ENCODE data around the gene GATAD1. TPM values are rescaled to one million over a fixed set of nuclear protein-coding genes. Genes with fewer than 3 reads are reported as not detected.

The GATAD1 gene
- total and polyA plus RNA-seq, 2 experiments from 2014 or later: 15.4 to 30.8 TPM

DNA sequence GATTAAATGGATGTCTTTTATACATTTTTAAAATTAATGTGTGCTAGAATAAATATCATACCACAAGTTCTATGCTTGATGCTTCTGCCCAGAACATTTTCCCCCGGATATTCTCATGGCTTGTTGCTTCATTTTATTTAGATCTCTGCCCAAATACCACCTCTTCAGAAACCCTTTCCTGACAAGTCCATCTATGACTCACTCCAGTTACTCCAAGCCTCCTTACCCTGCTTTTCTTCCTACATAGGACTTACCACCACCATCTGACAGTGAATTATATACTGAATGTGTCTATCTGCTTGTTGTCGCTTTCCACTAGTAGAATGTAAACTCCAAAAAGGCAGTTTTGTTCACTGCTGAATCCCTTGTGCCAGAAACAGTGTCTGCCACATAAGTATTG is 49.6 kb downstream of the GATAD1 start:
- no peaks in the 10 kb centered on the region for H3K27me3 ChIP-seq (ENCODE audit: insufficient read depth)
- no peaks in the 10 kb centered on the region for H3K4me1 Mint-ChIP-seq
- H3K4me3 ChIP-seq: no peak overlapping the region
- peaks cover 27% of the 10 kb centered on the region for H3K36me3 ChIP-seq (ENCODE audit: insufficient read depth)
- DNase-seq (ENCODE audit: low spot score) (no peak), ATAC-seq (no peak)
- no peaks in the 10 kb centered on the region for H3K79me2 ChIP-seq (replicated peaks; ENCODE audit: insufficient read depth)
- no peak overlapping the region for H3K27ac Mint-ChIP-seq
- H3K4me3 Mint-ChIP-seq: no peak overlapping the region
- no peak for TF ChIP-seq NANOG (IDR thresholded peaks at IDR 0.05; ENCODE audit: borderline replicate concordance)
- TF ChIP-seq STAT1 (IDR thresholded peaks at IDR 0.05; ENCODE audit: unreplicated experiment): no peak
- no peak for TF ChIP-seq POLR2AphosphoS5 (IDR thresholded peaks at IDR 0.05; ENCODE audit: low read depth)
- TF ChIP-seq JUNB (IDR thresholded peaks at IDR 0.05; ENCODE audit: unreplicated experiment): no peak
- TF ChIP-seq, protein P1, sequence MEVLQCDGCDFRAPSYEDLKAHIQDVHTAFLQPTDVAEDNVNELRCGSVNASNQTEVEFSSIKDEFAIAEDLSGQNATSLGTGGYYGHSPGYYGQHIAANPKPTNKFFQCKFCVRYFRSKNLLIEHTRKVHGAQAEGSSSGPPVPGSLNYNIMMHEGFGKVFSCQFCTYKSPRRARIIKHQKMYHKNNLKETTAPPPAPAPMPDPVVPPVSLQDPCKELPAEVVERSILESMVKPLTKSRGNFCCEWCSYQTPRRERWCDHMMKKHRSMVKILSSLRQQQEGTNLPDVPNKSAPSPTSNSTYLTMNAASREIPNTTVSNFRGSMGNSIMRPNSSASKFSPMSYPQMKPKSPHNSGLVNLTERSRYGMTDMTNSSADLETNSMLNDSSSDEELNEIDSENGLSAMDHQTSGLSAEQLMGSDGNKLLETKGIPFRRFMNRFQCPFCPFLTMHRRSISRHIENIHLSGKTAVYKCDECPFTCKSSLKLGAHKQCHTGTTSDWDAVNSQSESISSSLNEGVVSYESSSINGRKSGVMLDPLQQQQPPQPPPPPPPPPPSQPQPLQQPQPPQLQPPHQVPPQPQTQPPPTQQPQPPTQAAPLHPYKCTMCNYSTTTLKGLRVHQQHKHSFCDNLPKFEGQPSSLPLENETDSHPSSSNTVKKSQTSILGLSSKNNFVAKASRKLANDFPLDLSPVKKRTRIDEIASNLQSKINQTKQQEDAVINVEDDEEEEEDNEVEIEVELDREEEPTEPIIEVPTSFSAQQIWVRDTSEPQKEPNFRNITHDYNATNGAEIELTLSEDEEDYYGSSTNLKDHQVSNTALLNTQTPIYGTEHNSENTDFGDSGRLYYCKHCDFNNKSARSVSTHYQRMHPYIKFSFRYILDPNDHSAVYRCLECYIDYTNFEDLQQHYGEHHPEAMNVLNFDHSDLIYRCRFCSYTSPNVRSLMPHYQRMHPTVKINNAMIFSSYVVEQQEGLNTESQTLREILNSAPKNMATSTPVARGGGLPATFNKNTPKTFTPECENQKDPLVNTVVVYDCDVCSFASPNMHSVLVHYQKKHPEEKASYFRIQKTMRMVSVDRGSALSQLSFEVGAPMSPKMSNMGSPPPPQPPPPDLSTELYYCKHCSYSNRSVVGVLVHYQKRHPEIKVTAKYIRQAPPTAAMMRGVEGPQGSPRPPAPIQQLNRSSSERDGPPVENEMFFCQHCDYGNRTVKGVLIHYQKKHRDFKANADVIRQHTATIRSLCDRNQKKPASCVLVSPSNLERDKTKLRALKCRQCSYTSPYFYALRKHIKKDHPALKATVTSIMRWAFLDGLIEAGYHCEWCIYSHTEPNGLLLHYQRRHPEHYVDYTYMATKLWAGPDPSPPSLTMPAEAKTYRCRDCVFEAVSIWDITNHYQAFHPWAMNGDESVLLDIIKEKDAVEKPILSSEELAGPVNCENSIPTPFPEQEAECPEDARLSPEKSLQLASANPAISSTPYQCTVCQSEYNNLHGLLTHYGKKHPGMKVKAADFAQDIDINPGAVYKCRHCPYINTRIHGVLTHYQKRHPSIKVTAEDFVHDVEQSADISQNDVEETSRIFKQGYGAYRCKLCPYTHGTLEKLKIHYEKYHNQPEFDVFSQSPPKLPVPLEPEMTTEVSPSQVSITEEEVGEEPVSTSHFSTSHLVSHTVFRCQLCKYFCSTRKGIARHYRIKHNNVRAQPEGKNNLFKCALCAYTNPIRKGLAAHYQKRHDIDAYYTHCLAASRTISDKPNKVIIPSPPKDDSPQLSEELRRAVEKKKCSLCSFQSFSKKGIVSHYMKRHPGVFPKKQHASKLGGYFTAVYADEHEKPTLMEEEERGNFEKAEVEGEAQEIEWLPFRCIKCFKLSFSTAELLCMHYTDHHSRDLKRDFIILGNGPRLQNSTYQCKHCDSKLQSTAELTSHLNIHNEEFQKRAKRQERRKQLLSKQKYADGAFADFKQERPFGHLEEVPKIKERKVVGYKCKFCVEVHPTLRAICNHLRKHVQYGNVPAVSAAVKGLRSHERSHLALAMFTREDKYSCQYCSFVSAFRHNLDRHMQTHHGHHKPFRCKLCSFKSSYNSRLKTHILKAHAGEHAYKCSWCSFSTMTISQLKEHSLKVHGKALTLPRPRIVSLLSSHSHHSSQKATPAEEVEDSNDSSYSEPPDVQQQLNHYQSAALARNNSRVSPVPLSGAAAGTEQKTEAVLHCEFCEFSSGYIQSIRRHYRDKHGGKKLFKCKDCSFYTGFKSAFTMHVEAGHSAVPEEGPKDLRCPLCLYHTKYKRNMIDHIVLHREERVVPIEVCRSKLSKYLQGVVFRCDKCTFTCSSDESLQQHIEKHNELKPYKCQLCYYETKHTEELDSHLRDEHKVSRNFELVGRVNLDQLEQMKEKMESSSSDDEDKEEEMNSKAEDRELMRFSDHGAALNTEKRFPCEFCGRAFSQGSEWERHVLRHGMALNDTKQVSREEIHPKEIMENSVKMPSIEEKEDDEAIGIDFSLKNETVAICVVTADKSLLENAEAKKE (CRISPR knock-in tag; IDR thresholded peaks at IDR 0.05): no peak
- no peak for TF ChIP-seq ZNF331 (CRISPR knock-in tag; IDR thresholded peaks at IDR 0.05; ENCODE audit: low read depth)
- no peaks in the 10 kb centered on the region for H3K9me3 Mint-ChIP-seq
- H3K27me3 Mint-ChIP-seq (ENCODE audit: insufficient read depth, low read depth, poor library complexity): peaks cover 3% of the 10 kb centered on the region
- H4K20me1 ChIP-seq (replicated peaks; ENCODE audit: insufficient read depth): no peaks in the 10 kb centered on the region
- H2AFZ ChIP-seq: no peak overlapping the region
- H3K36me3 Mint-ChIP-seq (ENCODE audit: low read depth): peaks cover 34% of the 10 kb centered on the region; the same call in 2 of the 3 replicates
- no peaks in the 10 kb centered on the region for H3K4me1 ChIP-seq (ENCODE audit: insufficient read depth)
- H3K27ac ChIP-seq (ENCODE audit: low read depth): no peak overlapping the region
- H3F3A ChIP-seq (replicated peaks; ENCODE audit: low read depth): no peaks in the 10 kb centered on the region
- H3K9me2 ChIP-seq (ENCODE audit: insufficient read depth): no peaks in the 10 kb centered on the region
- H3K4me2 ChIP-seq: no peak overlapping the region

GRCh38 chr7:92498557-92498956 is 51.3 kb downstream of the GATAD1 start:
- Histone ChIP-seq H3F3A (replicated peaks; ENCODE audit: low read depth) (no peaks in the 10 kb centered on the region), H3K9me2 (ENCODE audit: insufficient read depth) (no peaks in the 10 kb centered on the region), H3K27ac (ENCODE audit: low read depth) (no peak overlapping the region), H2AFZ (no peak overlapping the region), H4K20me1 (replicated peaks; ENCODE audit: insufficient read depth) (no peaks in the 10 kb centered on the region), H3K4me2 (no peak overlapping the region), H3K4me1 (ENCODE audit: insufficient read depth) (no peaks in the 10 kb centered on the region), H3K4me3 (no peak overlapping the region), H3K27me3 (ENCODE audit: insufficient read depth) (no peaks in the 10 kb centered on the region), H3K36me3 (ENCODE audit: insufficient read depth) (peaks cover 30% of the 10 kb centered on the region), H3K79me2 (replicated peaks; ENCODE audit: insufficient read depth) (no peaks in the 10 kb centered on the region)
- DNase-seq (ENCODE audit: low spot score) (no peak), ATAC-seq (no peak)
- Mint-ChIP-seq H3K36me3 (ENCODE audit: low read depth) (peaks cover 26% of the 10 kb centered on the region; the same call in 2 of the 3 replicates), H3K27ac (no peak overlapping the region), H3K4me3 (no peak overlapping the region), H3K9me3 (no peaks in the 10 kb centered on the region), H3K27me3 (ENCODE audit: insufficient read depth, low read depth, poor library complexity) (peaks cover 3% of the 10 kb centered on the region), H3K4me1 (no peaks in the 10 kb centered on the region)
- TF ChIP-seq, protein P1 (CRISPR knock-in tag; IDR thresholded peaks at IDR 0.05): no peak
- TF ChIP-seq NANOG (IDR thresholded peaks at IDR 0.05; ENCODE audit: borderline replicate concordance): no peak

Data from GM23338 (cell line).